Non-pigmented ciliary epithelial cell (primary cell): ENCODE results near the gene KRT15.

Experiments used
- DNase-seq: peaks from one replicate; pipeline ENCODE4 v3.0.0-alpha.2; 2010; ENCODE audit warnings: low read depth

The KRT15 gene

GRCh38 chr17:41504246-41504977 lies 14.3 kb downstream of the KRT15 start:
- DNase-seq = no peak

GRCh38 chr17:41503202-41503601 lies 15.5 kb downstream of the KRT15 start:
- no peak for DNase-seq

- peak; percentile 27 for DNase-seq
Observed at GRCh38 chr17:41500131-41500911, 18.4 kb downstream of the KRT15 start.

GRCh38 chr17:41499714-41500113 lies 19.0 kb downstream of the KRT15 start:
- DNase-seq = no peak

DNA sequence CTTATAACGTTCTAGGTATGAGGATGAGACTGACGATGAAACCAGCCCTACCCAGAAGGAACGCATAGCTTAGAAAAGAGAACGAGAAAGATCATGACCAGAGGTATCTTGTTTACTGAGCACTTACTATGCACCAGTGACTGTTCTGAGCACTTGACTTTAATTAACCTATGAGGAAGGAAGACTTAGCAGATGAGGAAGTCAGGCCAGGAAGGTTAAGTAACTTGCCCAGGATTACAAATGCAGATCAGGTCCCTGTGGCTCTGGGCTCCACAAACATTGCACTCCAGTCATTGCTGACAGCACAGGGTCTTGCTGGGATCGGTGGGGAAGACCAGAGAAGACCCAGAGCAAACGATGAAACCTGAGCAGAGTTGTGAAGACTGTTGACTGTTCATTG lies 20.4 kb downstream of the KRT15 start:
- DNase-seq = no peak

- DNase-seq = peak; percentile 52
Observed at GRCh38 chr17:41496803-41497484, 21.7 kb downstream of the KRT15 start.

DNA sequence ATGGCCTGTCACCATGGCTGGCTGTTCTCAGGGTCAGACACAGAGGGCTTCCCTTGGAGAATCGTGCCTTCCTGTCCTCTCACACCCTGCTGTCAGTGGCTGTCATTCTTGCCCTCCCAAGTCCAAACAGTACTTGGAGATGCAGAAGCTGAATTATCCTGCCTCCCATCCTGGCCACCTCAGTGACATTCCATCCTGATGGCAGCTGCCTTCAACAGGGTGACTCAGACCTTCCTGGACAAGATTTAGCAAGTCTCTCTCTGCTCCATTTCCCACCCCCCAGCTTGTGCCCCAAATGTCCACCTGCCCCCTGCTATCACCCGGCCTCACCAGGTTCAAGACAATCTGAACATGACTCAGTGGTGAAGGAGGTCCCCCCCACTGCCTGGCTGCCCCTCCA lies 24.2 kb downstream of the KRT15 start:
- DNase-seq = no peak

- no peak for DNase-seq
Observed at GRCh38 chr17:41492771-41493170, 25.9 kb downstream of the KRT15 start.

DNA sequence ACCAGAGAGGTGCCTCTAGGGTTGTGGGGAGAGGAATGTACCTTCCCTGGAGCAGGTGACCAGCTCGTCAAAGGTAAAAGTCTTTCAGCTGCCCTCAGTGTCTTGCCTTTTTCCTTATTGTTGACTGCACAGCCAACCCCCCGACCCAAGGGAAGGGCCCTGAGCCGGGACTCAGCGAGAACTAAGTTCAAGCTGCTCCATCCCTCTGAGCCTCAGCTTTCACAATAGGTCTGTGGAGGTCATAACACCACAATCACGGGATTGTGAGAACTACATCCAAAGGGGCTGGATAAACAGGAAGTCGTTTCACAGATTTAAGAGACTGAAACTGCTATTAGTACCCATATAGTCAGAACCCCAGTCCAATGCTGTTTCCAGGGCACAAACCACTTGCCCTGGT lies 26.3 kb downstream of the KRT15 start:
- DNase-seq = no peak

- DNase-seq = no peak
Observed at GRCh38 chr17:41491476-41491875, 27.2 kb downstream of the KRT15 start.

DNA sequence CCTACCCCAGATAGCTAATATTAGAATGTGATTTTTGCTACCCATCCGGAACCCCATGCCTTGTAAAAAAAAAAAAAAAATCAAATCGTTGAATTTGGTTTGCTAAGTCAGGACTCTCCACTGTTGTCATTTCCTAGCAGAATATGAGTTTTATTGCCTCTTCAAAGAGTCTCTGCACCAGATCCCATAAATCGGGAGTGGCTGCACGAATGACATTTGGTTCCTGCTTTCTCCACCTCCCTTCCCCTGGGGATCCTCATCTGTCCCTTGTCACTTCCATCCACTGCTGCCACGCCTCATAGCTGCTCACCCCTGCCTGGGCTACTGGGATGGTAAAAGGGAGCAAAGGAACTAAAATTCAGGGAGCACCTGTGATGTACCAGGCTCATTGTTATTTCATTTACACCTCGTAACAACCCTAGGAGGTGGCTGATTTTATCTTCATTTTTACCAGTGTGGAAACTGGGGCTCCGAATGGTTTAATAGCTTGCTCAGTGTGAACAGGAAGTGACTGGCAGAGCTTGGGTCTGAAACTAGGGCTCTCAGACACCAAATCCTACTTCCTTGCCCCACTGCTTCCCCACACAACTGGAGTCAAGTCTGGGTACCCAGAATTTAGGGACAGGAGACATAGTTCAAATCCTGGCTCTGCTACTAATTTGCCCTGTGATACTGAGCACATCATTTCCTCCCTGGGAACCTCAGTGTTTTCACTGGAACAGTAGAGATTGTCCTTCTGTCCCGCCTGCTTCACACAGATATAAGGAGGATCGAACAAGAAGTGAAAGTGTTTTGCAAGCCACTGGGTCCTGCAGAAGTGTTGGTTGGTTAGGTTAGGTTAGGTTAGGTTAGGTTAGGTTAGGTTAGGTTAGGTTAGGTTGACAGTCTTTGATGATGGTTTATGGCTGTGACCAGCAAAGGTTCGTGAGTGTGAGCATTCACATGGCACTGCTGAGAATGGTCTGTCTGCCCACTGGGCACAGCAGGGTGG lies 28.4 kb downstream of the KRT15 start:
- DNase-seq = no peak

GRCh38 chr17:41489531-41489930 lies 29.2 kb downstream of the KRT15 start, which contains the start of gene KRT36:
Gene KRT36 (minus strand): TSS chr17:41489910. CDS start chr17:41489864, 46 bp downstream.
- DNase-seq = no peak

GRCh38 chr17:41486809-41487530 lies 31.7 kb downstream of the KRT15 start:
- DNase-seq = no peak

DNA sequence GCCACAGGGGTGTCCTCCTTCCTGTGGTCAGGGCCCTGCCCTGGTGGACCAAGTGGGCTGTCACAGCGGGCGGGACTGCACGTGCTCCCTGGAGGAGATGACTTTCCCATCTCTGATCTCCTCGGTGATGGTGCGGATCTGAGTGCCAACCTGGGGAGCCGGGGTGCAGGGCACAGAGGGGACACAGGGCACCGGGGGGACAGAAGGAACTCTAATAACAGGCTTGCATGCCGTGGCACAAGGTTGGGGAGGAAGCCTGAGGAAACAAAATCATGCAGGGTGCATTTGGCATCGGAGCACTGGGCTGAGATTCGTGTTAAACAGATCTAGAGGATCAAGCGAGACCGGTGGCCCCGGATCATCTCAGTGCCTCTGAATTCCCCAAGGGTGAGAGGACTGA lies 32.4 kb downstream of the KRT15 start:
- no peak for DNase-seq

- DNase-seq = no peak
Observed at GRCh38 chr17:41484920-41485904, 33.5 kb downstream of the KRT15 start.

DNA sequence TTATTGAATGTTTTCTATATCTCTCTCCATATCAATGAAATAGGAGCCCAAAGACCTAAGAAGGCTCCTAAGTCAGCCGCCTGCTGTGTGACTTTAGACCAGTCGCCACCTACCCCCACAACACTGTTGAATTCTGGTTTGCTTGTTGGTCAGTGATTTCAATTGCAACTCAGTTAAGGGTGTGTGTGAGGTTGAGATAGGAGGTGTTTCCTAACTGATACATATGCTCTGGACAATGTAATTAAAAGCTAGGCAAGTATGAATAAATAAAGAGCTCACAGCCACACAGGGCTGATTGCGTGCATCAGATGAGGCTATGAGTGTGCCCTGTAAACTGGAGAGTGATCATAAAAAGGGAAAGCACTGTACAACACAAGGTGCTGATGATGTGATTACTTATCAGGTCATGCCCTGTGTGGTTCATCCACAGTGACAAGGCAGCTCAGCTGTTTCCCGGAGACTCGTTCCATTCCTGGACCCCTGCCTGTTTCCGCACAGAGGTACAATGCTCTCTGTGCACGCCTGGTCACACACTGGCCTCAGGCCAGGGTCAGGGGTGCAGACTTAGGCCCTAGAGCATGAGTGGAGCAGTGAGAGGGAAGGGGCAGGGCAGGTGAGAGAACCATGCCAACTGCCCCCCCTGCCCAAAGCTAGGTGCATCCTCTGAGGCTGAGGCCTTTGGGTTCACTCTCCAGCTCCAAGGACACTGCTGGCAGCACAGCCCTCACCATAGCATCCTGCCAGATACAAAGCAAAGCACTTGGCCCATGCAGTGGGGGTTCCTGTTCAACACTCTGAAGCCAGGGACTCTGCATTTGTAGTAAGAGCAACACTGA lies 34.5 kb downstream of the KRT15 start:
- DNase-seq = no peak

GRCh38 chr17:41483531-41483930 lies 35.2 kb downstream of the KRT15 start:
- no peak for DNase-seq

GRCh38 chr17:41481036-41481435 lies 37.7 kb downstream of the KRT15 start, which contains the start of gene KRT35:
Gene KRT35 (minus strand): TSS chr17:41481151. CDS start chr17:41481097, 54 bp downstream.
- no peak for DNase-seq

DNA sequence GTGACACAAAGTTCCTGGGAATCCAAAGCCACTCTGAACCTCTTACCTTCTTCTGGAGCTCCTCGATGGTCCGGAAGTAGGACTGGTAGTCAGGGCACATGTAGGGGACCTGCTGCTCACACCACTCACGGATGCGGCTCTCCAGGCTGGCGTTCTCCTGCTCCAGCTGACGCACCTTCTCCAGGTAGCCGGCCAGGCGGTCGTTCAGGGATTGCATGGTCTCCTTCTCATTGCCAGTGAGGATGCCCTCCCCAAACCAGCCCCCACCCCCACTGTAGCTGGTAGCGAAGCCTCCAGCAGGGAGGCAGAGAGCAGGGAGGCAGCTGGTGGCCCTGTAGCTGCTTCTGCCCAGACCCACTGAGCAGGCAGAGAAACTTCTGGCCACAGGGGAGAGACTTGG lies 38.1 kb downstream of the KRT15 start:
- DNase-seq = no peak
